GM06990 (cell line): ENCODE measurements around the gene PTMS.

ENCODE experiments used
- DNase-seq: peaks from one replicate; pipeline ENCODE4 v3.0.0-alpha.2; 2011; ENCODE audit not compliant: insufficient read length; ENCODE audit errors: extremely low read depth
- H3K27me3 ChIP-seq: replicated peaks from 2 replicates; pipeline ENCODE4 v1.6.0; 2011; ENCODE audit warnings: low read length; ENCODE audit not compliant: control insufficient read depth, insufficient read depth
- H3K36me3 ChIP-seq: 2 replicates; pipeline ENCODE4 v1.5.1; 2011; ENCODE audit warnings: low read length; ENCODE audit not compliant: control insufficient read depth, insufficient read depth
- H3K4me3 ChIP-seq: replicated peaks from 2 replicates; pipeline ENCODE4 v1.5.1; 2011; ENCODE audit warnings: low read depth, mild to moderate bottlenecking, control low read depth, low read length
- CTCF ChIP-seq: IDR thresholded peaks from 2 replicates; pipeline ENCODE4 v1.5.1; 2011; ENCODE audit warnings: low read length, control low read depth, mild to moderate bottlenecking, inconsistent platforms; ENCODE audit not compliant: insufficient read depth, poor library complexity, severe bottlenecking

Gene PTMS

DNA sequence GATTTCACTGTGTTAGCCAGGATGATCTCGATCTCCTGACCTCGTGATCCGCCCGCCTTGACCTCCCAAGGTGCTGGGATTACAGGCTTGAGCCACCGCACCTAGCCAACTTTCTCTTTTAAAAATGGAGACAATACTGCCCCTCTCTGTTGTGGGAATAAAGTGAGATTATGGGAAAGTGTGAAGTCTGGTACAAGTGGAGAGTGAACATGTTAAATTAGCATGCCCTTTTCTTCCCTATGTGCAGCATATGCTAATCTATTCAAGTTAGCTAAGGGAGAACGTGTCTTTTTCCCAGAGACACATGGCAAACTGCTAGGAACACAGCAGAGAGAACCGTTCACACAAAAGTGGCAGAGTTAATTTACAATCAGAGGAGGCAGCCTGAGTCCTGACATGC lies 40.8 kb upstream of the PTMS start:
- Histone ChIP-seq H3K4me3 (no peak overlapping the region), H3K36me3 (peaks cover 9% of the 10 kb centered on the region), H3K27me3 (no peaks in the 10 kb centered on the region)
- no peak for DNase-seq
- no peak for TF ChIP-seq CTCF

GRCh38 chr12:6729186-6729585 lies 37.0 kb upstream of the PTMS start:
- H3K27me3 ChIP-seq = no peaks in the 10 kb centered on the region
- peaks cover 14% of the 10 kb centered on the region for H3K36me3 ChIP-seq
- no peak overlapping the region for H3K4me3 ChIP-seq
- DNase-seq = no peak
- no peak for TF ChIP-seq CTCF

- H3K27me3 ChIP-seq = no peaks in the 10 kb centered on the region
- H3K4me3 ChIP-seq = no peak overlapping the region
- no peak for TF ChIP-seq CTCF
- DNase-seq = no peak
- H3K36me3 ChIP-seq = peaks cover 14% of the 10 kb centered on the region
Measured at GRCh38 chr12:6730169-6730568, 36.0 kb upstream of the PTMS start.

DNA sequence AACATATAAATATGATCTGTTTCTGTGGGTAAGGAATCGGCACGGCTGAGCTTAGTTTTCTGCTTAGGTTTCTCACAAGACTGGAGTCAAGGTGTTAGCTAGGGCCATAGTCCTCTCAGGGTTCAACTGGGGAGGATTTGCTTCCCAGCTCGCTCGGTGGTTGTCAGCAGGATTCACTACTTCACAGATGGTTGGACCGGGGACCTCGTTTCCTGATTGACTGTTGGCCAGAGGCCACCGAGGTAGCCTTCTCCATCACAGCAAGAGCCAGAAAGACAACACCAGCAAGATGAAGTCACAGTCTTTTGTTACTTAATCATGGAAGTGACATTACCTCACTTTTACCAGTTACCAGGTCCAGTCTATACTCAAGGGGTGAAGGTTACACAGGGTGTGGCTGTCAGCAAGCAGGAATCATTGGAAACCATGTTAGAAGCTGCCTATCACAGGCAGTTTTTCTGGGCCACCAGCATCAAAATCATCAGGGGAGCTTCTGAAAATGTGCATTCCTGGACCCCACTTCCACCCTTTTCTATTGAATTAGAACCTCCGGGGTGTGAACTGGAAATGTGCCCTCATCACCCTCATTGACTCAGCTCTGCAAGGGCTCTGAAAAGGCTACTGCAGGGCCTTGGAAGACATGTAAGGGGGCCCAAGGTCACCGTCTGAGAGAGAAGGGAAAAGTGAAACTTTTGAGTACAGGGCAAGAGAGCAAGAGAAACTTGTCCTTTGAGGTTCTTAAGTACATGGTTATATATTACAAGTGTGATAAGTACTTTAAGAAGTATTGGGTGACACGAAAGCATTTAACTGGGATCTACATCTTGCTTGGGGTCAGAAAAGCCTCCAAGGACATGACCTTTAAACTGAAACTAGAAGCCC lies 31.4 kb upstream of the PTMS start:
- no peaks in the 10 kb centered on the region for H3K27me3 ChIP-seq
- no peak overlapping the region for H3K4me3 ChIP-seq
- no peak for DNase-seq
- no peak for TF ChIP-seq CTCF
- H3K36me3 ChIP-seq = peaks cover 9% of the 10 kb centered on the region

- no peaks in the 10 kb centered on the region for H3K27me3 ChIP-seq
- TF ChIP-seq CTCF = peak; percentile 71
- no peak overlapping the region for H3K4me3 ChIP-seq
- no peak for DNase-seq
- H3K36me3 ChIP-seq = peaks cover 4% of the 10 kb centered on the region
Measured at GRCh38 chr12:6735448-6736191, 30.5 kb upstream of the PTMS start.
